WTC11 (cell line): Measurements from ENCODE around the gene MED27.

Source experiments
- CDX4 ChIP-seq: fragments of 250-450 bp; sonication (Bioruptor Pico); IDR thresholded peaks from 2 replicates; pipeline ENCODE4 v1.9.0; 2021; ENCODE audit warnings: moderate library complexity, mild to moderate bottlenecking, inconsistent platforms, borderline replicate concordance
- CTCF ChIP-seq: fragments of 200-600 bp; IDR thresholded peaks from 2 replicates; pipeline ENCODE4 v1.8.0; 2022; ENCODE audit warnings: antibody characterized with exemption
- ELF4 ChIP-seq: sonication (generic); formaldehyde crosslinking; IDR thresholded peaks from 2 replicates; pipeline ENCODE4 v1.8.1; 2022; ENCODE audit warnings: low read depth, mild to moderate bottlenecking, moderate library complexity, missing genetic modification reagents
- ETV6 ChIP-seq: sonication (generic); formaldehyde crosslinking; IDR thresholded peaks from 2 replicates; pipeline ENCODE4 v1.8.1; 2022; ENCODE audit warnings: mild to moderate bottlenecking, missing genetic modification reagents
- IRF2 ChIP-seq: sonication (generic); formaldehyde crosslinking; IDR thresholded peaks from 2 replicates; pipeline ENCODE4 v1.8.0; 2022; ENCODE audit warnings: low read depth, missing genetic modification reagents, borderline replicate concordance
- MAX ChIP-seq: sonication (generic); formaldehyde crosslinking; IDR thresholded peaks from 2 replicates; pipeline ENCODE4 v1.8.0; 2022; ENCODE audit warnings: mild to moderate bottlenecking, missing genetic modification reagents
- ZBTB21 ChIP-seq: sonication (generic); formaldehyde crosslinking; IDR thresholded peaks from 2 replicates; pipeline ENCODE4 v1.8.1; 2023; ENCODE audit warnings: mild to moderate bottlenecking, missing genetic modification reagents, borderline replicate concordance
- TF ChIP-seq, protein P1 (sequence below): sonication (generic); formaldehyde crosslinking; IDR thresholded peaks from 2 replicates; pipeline ENCODE4 v1.8.1; 2022; ENCODE audit warnings: low read depth, missing genetic modification reagents, borderline replicate concordance

DNA sequence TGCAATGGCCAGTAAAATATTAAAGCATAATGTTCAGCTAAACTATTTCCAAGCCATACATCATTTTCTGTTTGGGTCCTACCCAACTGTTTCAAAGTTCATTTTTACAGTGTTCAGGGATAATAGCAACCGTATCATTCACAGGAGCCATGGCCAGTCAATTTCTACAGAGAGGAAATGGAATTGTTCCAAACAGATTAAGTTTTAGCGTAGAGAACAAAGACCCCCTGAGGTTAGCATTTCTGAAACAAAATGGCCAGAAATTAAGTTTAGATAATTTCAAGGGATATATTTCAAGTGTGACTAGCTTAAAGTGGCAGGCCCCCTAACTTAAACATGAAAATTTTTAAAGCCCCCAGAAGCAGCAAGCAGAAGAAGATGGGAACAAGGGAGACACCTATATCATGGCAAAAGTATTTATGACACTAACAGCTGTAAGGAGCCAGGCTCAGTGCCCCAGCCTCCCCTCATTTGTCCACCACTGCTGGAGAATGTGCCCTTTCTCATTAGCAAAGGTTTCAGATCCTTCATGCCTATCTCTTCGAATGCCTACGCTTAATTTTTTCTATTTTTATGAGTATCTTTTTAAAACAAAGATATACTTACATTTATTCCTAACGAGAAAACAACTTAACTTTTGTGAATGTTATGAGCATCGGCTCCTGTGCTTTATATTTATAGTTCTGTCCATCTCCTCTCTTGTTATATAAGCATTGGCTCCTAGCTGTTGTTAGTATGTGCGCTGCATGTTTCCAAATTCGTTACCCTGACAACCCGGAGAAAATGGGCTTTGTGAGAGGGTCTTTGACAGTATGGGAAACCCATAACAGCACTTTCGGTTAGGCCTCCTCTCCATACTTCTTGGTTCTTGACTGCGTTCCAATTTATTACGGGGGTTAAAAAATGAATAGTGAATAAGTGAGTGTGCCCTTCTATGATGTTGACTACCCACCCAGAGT is 116.3 kb downstream of the MED27 start:
- TF ChIP-seq CTCF (no peak), ELF4 (no peak), ETV6 (CRISPR knock-in tag) (no peak), ZBTB21 (CRISPR knock-in tag) (no peak), IRF2 (CRISPR knock-in tag) (no peak), CDX4 (no peak), MAX (no peak)
- TF ChIP-seq, protein P1, sequence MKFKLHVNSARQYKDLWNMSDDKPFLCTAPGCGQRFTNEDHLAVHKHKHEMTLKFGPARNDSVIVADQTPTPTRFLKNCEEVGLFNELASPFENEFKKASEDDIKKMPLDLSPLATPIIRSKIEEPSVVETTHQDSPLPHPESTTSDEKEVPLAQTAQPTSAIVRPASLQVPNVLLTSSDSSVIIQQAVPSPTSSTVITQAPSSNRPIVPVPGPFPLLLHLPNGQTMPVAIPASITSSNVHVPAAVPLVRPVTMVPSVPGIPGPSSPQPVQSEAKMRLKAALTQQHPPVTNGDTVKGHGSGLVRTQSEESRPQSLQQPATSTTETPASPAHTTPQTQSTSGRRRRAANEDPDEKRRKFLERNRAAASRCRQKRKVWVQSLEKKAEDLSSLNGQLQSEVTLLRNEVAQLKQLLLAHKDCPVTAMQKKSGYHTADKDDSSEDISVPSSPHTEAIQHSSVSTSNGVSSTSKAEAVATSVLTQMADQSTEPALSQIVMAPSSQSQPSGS (CRISPR knock-in tag): no peak
